ENCODE results near the gene CYTH1. TPM values are rescaled to one million over a fixed set of nuclear protein-coding genes. Genes with fewer than 3 reads are reported as not detected.

CYTH1 gene, protein sequence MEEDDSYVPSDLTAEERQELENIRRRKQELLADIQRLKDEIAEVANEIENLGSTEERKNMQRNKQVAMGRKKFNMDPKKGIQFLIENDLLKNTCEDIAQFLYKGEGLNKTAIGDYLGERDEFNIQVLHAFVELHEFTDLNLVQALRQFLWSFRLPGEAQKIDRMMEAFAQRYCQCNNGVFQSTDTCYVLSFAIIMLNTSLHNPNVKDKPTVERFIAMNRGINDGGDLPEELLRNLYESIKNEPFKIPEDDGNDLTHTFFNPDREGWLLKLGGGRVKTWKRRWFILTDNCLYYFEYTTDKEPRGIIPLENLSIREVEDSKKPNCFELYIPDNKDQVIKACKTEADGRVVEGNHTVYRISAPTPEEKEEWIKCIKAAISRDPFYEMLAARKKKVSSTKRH
- 4.4 and 7.8 TPM in 2 replicates for polyA plus RNA-seq

DNA sequence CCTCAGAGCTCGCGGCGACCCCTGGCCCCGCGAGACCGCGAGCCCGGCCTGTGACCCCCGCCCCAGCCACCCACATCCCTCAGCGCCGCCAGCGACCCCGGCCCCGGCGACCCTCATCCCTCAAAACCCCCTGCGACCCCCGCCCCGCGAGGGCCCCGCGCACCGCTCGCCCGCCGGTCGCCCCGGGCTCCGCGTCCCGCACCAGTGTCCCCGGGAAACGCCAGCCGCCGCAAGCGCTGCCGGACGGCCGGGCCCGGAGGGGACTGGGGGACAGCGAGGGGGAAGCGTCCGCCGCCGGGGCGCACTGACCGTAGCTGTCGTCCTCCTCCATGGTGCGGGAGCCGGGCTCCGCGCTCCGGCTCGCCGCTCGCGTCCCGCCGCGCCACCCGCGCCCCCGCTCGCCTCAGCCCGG, at the start of gene CYTH1:
CYTH1 (minus strand) TSS at position 381 of the 412 bp plus-strand sequence; CDS start at position 331, 50 bp downstream.

Other genes starting within 250 kb of the CYTH1 start
- gene DNAH17, start 204.9 kb downstream of the CYTH1 start, polyA plus RNA-seq = 1.0 TPM in 1 of 2 replicates, not detected in the other
- 9.6 and 10.5 TPM in 2 replicates for gene USP36, start 58.5 kb upstream of the CYTH1 start, polyA plus RNA-seq
- gene CEP295NL, start 120.9 kb upstream of the CYTH1 start, polyA plus RNA-seq = not detected in 2 replicates
- 8.4 and 15.3 TPM in 2 replicates for gene TIMP2, start 143.1 kb upstream of the CYTH1 start, polyA plus RNA-seq
- gene LGALS3BP, start 197.7 kb upstream of the CYTH1 start, polyA plus RNA-seq = 27.1 and 29.0 TPM in 2 replicates
- 5.1 and 9.3 TPM in 2 replicates for gene CANT1, start 227.5 kb upstream of the CYTH1 start, polyA plus RNA-seq
- 0.15 TPM in 1 of 2 replicates, not detected in the other for gene C1QTNF1, start 241.9 kb upstream of the CYTH1 start, polyA plus RNA-seq

Measured in Purkinje cell (primary cell).